Parathyroid adenoma (tissue), 2 donors: ENCODE data around the gene MAP1B.

ENCODE experiments used
- H2AFZ ChIP-seq: fragments of 300-600 bp; sonication (generic); one replicate; pipeline ENCODE4 v1.7.0; 2017; ENCODE audit warnings: antibody characterized with exemption, mild to moderate bottlenecking
- H3K27ac ChIP-seq: fragments of 300-600 bp; sonication (generic); one replicate; pipeline ENCODE4 v1.7.0; 2017
- H3K27me3 ChIP-seq: fragments of 300-600 bp; sonication (generic); one replicate; pipeline ENCODE4 v1.7.0; 2017; ENCODE audit warnings: low read length; ENCODE audit not compliant: control insufficient read depth, insufficient read depth
- H3K36me3 ChIP-seq: fragments of 300-600 bp; sonication (generic); one replicate; pipeline ENCODE4 v1.7.0; 2017; ENCODE audit warnings: low read length; ENCODE audit not compliant: control insufficient read depth, insufficient read depth
- H3K4me1 ChIP-seq: fragments of 300-600 bp; sonication (generic); one replicate; pipeline ENCODE4 v1.7.0; 2017; ENCODE audit warnings: control low read depth
- H3K4me2 ChIP-seq: fragments of 300-600 bp; sonication (generic); one replicate; pipeline ENCODE4 v1.7.0; 2017; ENCODE audit warnings: low read length
- H3K4me3 ChIP-seq: fragments of 300-600 bp; sonication (generic); one replicate; pipeline ENCODE4 v1.7.0; 2017; ENCODE audit warnings: low read depth, low read length
- H3K79me2 ChIP-seq: fragments of 300-600 bp; sonication (generic); one replicate; pipeline ENCODE4 v1.7.0; 2017; ENCODE audit warnings: control low read depth
- H3K9ac ChIP-seq: fragments of 300-600 bp; sonication (generic); one replicate; pipeline ENCODE4 v1.7.0; 2017; ENCODE audit warnings: mild to moderate bottlenecking
- H3K9me3 ChIP-seq: fragments of 300-600 bp; sonication (generic); one replicate; pipeline ENCODE4 v1.7.0; 2017; ENCODE audit warnings: low read length; ENCODE audit not compliant: control insufficient read depth
- TF ChIP-seq, protein P1 (sequence below): fragments of 300-600 bp; sonication (generic); IDR thresholded peaks from one replicate; pipeline ENCODE4 v1.7.0; 2017; ENCODE audit warnings: antibody characterized with exemption, mild to moderate bottlenecking
- donor health status: primary hyperparathyroidism.

The MAP1B gene

DNA sequence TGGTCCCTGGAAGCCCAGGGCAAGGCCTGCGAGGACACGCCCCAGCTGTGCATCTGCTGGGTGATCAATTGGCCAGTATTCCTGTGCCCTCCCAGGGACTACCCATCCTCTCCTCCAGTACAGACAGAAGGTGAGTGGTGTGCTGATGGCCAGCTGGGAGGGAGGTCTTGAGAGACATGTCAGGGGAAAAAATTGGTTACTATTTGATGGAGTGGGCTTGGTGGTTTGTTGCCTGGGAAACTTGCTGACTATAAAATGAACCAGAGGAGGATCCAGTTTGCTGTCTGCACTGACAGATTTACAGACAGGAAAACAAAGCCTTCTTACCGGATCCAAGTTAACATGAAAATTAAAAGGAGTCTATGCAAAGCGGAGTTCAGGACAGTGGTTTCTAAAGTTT, 40.3 kb downstream of the MAP1B start:
- Histone ChIP-seq H3K9ac (no peak overlapping the region), H3K9me3 (no peaks in the 10 kb centered on the region), H3K4me3 (no peak overlapping the region), H3K36me3 (no peaks in the 10 kb centered on the region), H3K27ac (no peak overlapping the region), H3K4me2 (no peak overlapping the region), H3K79me2 (no peaks in the 10 kb centered on the region), H3K4me1 (peaks cover 11% of the 10 kb centered on the region), H2AFZ (no peak overlapping the region), H3K27me3 (no peaks in the 10 kb centered on the region)
- TF ChIP-seq, protein P1, sequence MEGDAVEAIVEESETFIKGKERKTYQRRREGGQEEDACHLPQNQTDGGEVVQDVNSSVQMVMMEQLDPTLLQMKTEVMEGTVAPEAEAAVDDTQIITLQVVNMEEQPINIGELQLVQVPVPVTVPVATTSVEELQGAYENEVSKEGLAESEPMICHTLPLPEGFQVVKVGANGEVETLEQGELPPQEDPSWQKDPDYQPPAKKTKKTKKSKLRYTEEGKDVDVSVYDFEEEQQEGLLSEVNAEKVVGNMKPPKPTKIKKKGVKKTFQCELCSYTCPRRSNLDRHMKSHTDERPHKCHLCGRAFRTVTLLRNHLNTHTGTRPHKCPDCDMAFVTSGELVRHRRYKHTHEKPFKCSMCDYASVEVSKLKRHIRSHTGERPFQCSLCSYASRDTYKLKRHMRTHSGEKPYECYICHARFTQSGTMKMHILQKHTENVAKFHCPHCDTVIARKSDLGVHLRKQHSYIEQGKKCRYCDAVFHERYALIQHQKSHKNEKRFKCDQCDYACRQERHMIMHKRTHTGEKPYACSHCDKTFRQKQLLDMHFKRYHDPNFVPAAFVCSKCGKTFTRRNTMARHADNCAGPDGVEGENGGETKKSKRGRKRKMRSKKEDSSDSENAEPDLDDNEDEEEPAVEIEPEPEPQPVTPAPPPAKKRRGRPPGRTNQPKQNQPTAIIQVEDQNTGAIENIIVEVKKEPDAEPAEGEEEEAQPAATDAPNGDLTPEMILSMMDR: no peak

DNA sequence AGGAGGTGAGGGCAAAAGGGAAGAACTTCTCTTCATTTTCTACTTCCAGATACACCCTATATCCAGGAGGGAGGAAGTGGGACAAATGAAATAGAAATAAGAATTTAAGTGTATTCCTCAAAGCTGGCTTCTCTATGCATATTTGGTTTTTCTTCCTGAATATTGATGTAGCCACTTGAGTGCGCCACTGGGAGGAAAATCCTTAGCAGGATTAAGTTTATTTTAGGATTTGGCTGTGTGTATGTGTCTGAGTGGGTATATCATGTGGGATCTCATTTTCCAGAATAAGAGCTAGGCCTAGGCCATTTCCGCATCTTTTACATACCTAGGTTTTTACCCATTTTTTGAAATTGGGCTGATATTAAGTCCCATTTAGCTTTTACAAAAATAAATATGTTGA, 42.5 kb downstream of the MAP1B start:
- H3K79me2 ChIP-seq: no peaks in the 10 kb centered on the region
- H3K27me3 ChIP-seq: no peaks in the 10 kb centered on the region
- no peak overlapping the region for H3K27ac ChIP-seq
- no peak overlapping the region for H3K4me2 ChIP-seq
- H3K9me3 ChIP-seq: no peaks in the 10 kb centered on the region
- no peak overlapping the region for H3K4me3 ChIP-seq
- H3K9ac ChIP-seq: no peak overlapping the region
- H3K36me3 ChIP-seq: no peaks in the 10 kb centered on the region
- TF ChIP-seq, protein P1: no peak
- H3K4me1 ChIP-seq: peaks cover 11% of the 10 kb centered on the region
- H2AFZ ChIP-seq: no peak overlapping the region

- H3K4me1 ChIP-seq: no peaks in the 10 kb centered on the region
- no peak overlapping the region for H3K4me3 ChIP-seq
- no peak overlapping the region for H3K4me2 ChIP-seq
- no peaks in the 10 kb centered on the region for H3K79me2 ChIP-seq
- no peak overlapping the region for H3K9ac ChIP-seq
- no peak overlapping the region for H3K27ac ChIP-seq
- no peaks in the 10 kb centered on the region for H3K9me3 ChIP-seq
- no peaks in the 10 kb centered on the region for H3K27me3 ChIP-seq
- TF ChIP-seq, protein P1: no peak
- no peak overlapping the region for H2AFZ ChIP-seq
- H3K36me3 ChIP-seq: no peaks in the 10 kb centered on the region
Measured at GRCh38 chr5:72151169-72151568, 43.9 kb downstream of the MAP1B start.

- Histone ChIP-seq H3K4me1 (no peaks in the 10 kb centered on the region), H3K36me3 (no peaks in the 10 kb centered on the region), H2AFZ (no peak overlapping the region), H3K27me3 (no peaks in the 10 kb centered on the region), H3K4me2 (no peak overlapping the region), H3K79me2 (no peaks in the 10 kb centered on the region), H3K27ac (no peak overlapping the region), H3K9ac (no peak overlapping the region), H3K4me3 (no peak overlapping the region), H3K9me3 (no peaks in the 10 kb centered on the region)
- TF ChIP-seq, protein P1: no peak
Measured at GRCh38 chr5:72151646-72152045, 44.4 kb downstream of the MAP1B start.

DNA sequence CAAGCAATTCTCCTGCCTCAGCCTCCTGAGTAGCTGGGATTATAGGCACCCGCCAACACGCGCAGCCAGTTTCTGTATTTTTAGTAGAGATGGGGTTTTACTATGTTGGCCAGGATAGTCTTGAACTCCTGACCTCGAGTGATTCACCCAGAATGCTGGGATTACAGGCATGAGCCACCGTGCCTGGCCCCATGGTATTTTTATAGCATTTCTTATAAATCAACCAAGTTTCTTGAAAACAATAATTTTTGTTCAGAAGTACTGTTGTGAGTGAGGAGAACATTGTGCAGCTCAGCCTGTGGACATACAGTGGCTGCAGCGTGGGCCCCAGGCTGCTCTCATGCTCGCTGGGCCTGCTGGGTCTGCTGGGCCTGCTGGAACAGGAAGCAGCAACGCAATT, 45.3 kb downstream of the MAP1B start:
- Histone ChIP-seq H3K79me2 (no peaks in the 10 kb centered on the region), H3K4me1 (no peaks in the 10 kb centered on the region), H3K9me3 (no peaks in the 10 kb centered on the region), H3K9ac (no peak overlapping the region), H3K36me3 (no peaks in the 10 kb centered on the region), H3K4me3 (no peak overlapping the region), H3K27me3 (no peaks in the 10 kb centered on the region), H2AFZ (no peak overlapping the region), H3K4me2 (no peak overlapping the region), H3K27ac (no peak overlapping the region)
- TF ChIP-seq, protein P1: no peak
